NT2/D1 (cell line): ENCODE results near the gene SCNN1G.

Experiments used
- SUZ12 ChIP-seq: IDR thresholded peaks from 2 replicates; pipeline ENCODE4 v1.6.1; 2011; ENCODE audit not compliant: insufficient read length, insufficient read depth; ENCODE audit errors: extremely low read depth
- YY1 ChIP-seq: IDR thresholded peaks from 2 replicates; pipeline ENCODE4 v1.6.1; 2011; ENCODE audit not compliant: insufficient read length, insufficient read depth
- ZNF274 ChIP-seq: IDR thresholded peaks from 2 replicates; pipeline ENCODE4 v1.6.1; 2011; ENCODE audit warnings: mild to moderate bottlenecking, low read depth, low read length

DNA sequence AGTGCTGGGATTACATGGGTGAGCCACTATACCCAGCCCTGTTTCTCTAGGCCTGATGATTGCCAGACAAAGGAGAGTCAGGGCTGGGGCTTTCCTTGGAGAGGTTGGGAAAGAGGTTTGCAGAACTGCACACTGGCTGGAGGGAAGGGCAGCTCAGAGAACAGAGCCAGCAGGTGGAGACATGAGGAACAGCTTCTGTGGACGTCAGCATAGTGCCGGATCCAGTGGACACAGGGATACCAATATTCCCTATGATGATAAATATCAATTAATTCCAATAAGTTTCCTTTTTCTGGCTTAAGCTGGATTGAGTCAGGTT, 76.3 kb downstream of the SCNN1G start:
- TF ChIP-seq YY1 (no peak), SUZ12 (no peak), ZNF274 (no peak)
